Dermis lymphatic vessel endothelial cell (primary cell): ENCODE measurements around the gene RNF38. TPM values are rescaled to one million over a fixed set of nuclear protein-coding genes. Genes with fewer than 3 reads are reported as not detected.

Experiments
- total RNA-seq: library from RNA; depleted of rRNA; stranded (reverse); fragments of >200 nt; gene quantifications from 2 replicates; pipeline ENCODE4 v1.2.1, GENCODE V29; 2014

Gene RNF38
- total RNA-seq = 27.9 and 30.8 TPM in 2 replicates

GRCh38 chr9:36399980-36400331, at the start of gene RNF38:
Gene RNF38 (minus strand): TSS chr9:36400269. CDS start chr9:36400108, 161 bp downstream.

Other genes with a start within 250 kb of the RNF38 start
- gene CCIN, start 230.9 kb downstream of the RNF38 start, total RNA-seq = 0.09 and 0.11 TPM in 2 replicates
- gene CLTA, start 209.3 kb downstream of the RNF38 start, total RNA-seq = 220 and 275 TPM in 2 replicates
- gene GNE, start 141.8 kb downstream of the RNF38 start, total RNA-seq = 9.9 and 11.9 TPM in 2 replicates
- 5.1 and 5.7 TPM in 2 replicates for gene MELK, start 172.6 kb upstream of the RNF38 start, total RNA-seq